Measurements from ENCODE around the gene CAPN15.

DNA sequence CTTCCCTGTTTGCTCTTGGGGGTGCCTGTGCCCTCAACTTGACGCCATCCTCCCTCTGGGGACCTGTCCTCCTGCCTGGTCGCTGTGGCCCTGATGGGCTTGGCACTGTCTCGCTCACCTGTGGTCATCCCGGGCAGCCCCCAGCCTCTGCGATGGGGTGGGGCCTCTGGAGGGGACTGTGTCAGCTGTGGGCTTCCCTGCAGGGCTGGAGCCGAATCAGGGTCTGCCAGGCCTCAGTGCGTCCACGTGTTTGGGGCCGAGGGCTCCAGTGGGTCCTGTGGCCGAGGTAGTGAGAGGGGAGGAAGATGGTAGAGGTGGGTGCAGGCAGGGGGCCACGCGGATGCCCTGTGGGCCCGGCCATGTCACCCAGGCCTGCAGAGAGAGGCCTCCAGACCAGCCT is 50.3 kb downstream of the CAPN15 start:
- TF ChIP-seq, protein P1, sequence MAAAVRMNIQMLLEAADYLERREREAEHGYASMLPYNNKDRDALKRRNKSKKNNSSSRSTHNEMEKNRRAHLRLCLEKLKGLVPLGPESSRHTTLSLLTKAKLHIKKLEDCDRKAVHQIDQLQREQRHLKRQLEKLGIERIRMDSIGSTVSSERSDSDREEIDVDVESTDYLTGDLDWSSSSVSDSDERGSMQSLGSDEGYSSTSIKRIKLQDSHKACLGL (CRISPR knock-in tag; IDR thresholded peaks at IDR 0.05; ENCODE audit: borderline replicate concordance, poor library complexity, severe bottlenecking), result no peak
- TF ChIP-seq TARDBP (IDR thresholded peaks at IDR 0.05) (no peak), FOXA3 (CRISPR knock-in tag; conservative IDR thresholded peaks at IDR 0.05 in 1 of 2, IDR thresholded peaks at IDR 0.05 in 1 of 2) (no peak), ZBTB7A (IDR thresholded peaks at IDR 0.05; ENCODE audit: borderline replicate concordance, control insufficient read depth, low read depth, low read length) (no peak), ERF (CRISPR knock-in tag; IDR thresholded peaks at IDR 0.05) (no peak)
- TF ChIP-seq, protein P2, sequence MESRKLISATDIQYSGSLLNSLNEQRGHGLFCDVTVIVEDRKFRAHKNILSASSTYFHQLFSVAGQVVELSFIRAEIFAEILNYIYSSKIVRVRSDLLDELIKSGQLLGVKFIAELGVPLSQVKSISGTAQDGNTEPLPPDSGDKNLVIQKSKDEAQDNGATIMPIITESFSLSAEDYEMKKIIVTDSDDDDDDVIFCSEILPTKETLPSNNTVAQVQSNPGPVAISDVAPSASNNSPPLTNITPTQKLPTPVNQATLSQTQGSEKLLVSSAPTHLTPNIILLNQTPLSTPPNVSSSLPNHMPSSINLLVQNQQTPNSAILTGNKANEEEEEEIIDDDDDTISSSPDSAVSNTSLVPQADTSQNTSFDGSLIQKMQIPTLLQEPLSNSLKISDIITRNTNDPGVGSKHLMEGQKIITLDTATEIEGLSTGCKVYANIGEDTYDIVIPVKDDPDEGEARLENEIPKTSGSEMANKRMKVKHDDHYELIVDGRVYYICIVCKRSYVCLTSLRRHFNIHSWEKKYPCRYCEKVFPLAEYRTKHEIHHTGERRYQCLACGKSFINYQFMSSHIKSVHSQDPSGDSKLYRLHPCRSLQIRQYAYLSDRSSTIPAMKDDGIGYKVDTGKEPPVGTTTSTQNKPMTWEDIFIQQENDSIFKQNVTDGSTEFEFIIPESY (CRISPR knock-in tag; IDR thresholded peaks at IDR 0.05), result no peak
- TF ChIP-seq, protein P3, sequence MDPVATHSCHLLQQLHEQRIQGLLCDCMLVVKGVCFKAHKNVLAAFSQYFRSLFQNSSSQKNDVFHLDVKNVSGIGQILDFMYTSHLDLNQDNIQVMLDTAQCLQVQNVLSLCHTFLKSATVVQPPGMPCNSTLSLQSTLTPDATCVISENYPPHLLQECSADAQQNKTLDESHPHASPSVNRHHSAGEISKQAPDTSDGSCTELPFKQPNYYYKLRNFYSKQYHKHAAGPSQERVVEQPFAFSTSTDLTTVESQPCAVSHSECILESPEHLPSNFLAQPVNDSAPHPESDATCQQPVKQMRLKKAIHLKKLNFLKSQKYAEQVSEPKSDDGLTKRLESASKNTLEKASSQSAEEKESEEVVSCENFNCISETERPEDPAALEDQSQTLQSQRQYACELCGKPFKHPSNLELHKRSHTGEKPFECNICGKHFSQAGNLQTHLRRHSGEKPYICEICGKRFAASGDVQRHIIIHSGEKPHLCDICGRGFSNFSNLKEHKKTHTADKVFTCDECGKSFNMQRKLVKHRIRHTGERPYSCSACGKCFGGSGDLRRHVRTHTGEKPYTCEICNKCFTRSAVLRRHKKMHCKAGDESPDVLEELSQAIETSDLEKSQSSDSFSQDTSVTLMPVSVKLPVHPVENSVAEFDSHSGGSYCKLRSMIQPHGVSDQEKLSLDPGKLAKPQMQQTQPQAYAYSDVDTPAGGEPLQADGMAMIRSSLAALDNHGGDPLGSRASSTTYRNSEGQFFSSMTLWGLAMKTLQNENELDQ (CRISPR knock-in tag; IDR thresholded peaks at IDR 0.05; ENCODE audit: borderline replicate concordance), result no peak
- TF ChIP-seq, protein P4, sequence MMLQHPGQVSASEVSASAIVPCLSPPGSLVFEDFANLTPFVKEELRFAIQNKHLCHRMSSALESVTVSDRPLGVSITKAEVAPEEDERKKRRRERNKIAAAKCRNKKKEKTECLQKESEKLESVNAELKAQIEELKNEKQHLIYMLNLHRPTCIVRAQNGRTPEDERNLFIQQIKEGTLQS (IDR thresholded peaks at IDR 0.05), result no peak
- TF ChIP-seq, protein P4 (CRISPR knock-in tag; conservative IDR thresholded peaks at IDR 0.05), result no peak

Data from K562 (cell line).